A673 (cell line): ENCODE results near the gene HPX.

Experiments used
- CTCF ChIP-seq: fragments of 300-800, 200-600 bp; sonication (generic); conservative IDR thresholded peaks from 2 replicates; pipeline ENCODE4 v1.5.1; 2017; ENCODE audit warnings: low read depth, mild to moderate bottlenecking, antibody characterized with exemption, low read length, moderate library complexity, mixed read lengths
- EZH2 ChIP-seq: fragments of 200-600 bp; sonication (generic); IDR thresholded peaks from 2 replicates; pipeline ENCODE4 v1.6.1; 2017; ENCODE audit warnings: borderline replicate concordance, low read depth, mild to moderate bottlenecking, mixed read lengths, antibody characterized with exemption, low read length; ENCODE audit not compliant: poor library complexity, severe bottlenecking

GRCh38 chr11:6393989-6394670, 46.7 kb downstream of the HPX start:
- TF ChIP-seq CTCF: no peak
- TF ChIP-seq EZH2: no peak
